Caco-2 (cell line): ENCODE data around the gene ENPP1. TPM values are rescaled to one million over a fixed set of nuclear protein-coding genes. Genes with fewer than 3 reads are reported as not detected.

ENCODE experiments used
- BruUV-seq: library from RNA; stranded (reverse); fragments of 400-500 nt; replicated peaks from 2 replicates; lab custom pipeline; 2021; lab: Mats Ljungman, UMichigan
- CTCF ChIA-PET: fragments of 300-600 bp; sonication (Branson Sonifier 250); formaldehyde crosslinking; loops from one replicate; lab custom pipeline; 2022; ENCODE audit warnings: antibody characterized with exemption; lab: Charles Lee
- POLR2A ChIA-PET: fragments of 300-600 bp; sonication (Branson Sonifier 250); formaldehyde crosslinking; loops from one replicate; lab custom pipeline; 2022; ENCODE audit warnings: antibody characterized with exemption; lab: Charles Lee
- DNase-seq, 2 experiments: peaks; one replicate each; pipeline versions ENCODE4 v3.0.0 to v3.0.0-alpha.2; 2020 to 2022
- H3K27me3 ChIP-seq: replicated peaks from 2 replicates; pipeline ENCODE4 v1.6.0; 2011; ENCODE audit warnings: low read length; ENCODE audit not compliant: control insufficient read depth, insufficient read depth
- H3K36me3 ChIP-seq: 2 replicates; pipeline ENCODE4 v1.5.1; 2011; ENCODE audit warnings: low read length; ENCODE audit not compliant: control insufficient read depth, insufficient read depth
- H3K4me1 ChIP-seq: fragments of 250-450 bp; sonication (Bioruptor Pico); 2 replicates; pipeline ENCODE4 v1.5.1; 2020; ENCODE audit warnings: mild to moderate bottlenecking
- H3K4me3 ChIP-seq: 2 replicates; pipeline ENCODE4 v1.5.1; 2011; ENCODE audit warnings: low read depth, mild to moderate bottlenecking, control low read depth, low read length
- H3K9me3 ChIP-seq: fragments of 250-450 bp; sonication (Bioruptor Pico); 2 replicates; pipeline ENCODE4 v1.5.1; 2020; ENCODE audit warnings: mild to moderate bottlenecking, moderate library complexity
- H3K27ac Mint-ChIP-seq: one replicate; pipeline ENCODE4 v1.8.0; 2022; ENCODE audit warnings: mixed read lengths; ENCODE audit not compliant: unreplicated experiment
- H3K27me3 Mint-ChIP-seq: one replicate; pipeline ENCODE4 v1.8.0; 2022; ENCODE audit warnings: mixed read lengths; ENCODE audit not compliant: insufficient read depth, unreplicated experiment
- H3K36me3 Mint-ChIP-seq: one replicate; pipeline ENCODE4 v1.8.0; 2022; ENCODE audit warnings: mild to moderate bottlenecking, mixed read lengths; ENCODE audit not compliant: insufficient read depth, unreplicated experiment
- H3K4me1 Mint-ChIP-seq: one replicate; pipeline ENCODE4 v1.8.0; 2022; ENCODE audit warnings: low read depth, mixed read lengths; ENCODE audit not compliant: unreplicated experiment
- H3K4me3 Mint-ChIP-seq: one replicate; pipeline ENCODE4 v1.8.0; 2022; ENCODE audit warnings: mild to moderate bottlenecking, moderate library complexity, mixed read lengths; ENCODE audit not compliant: unreplicated experiment
- H3K9me3 Mint-ChIP-seq: one replicate; pipeline ENCODE4 v1.8.0; 2022; ENCODE audit warnings: mixed read lengths; ENCODE audit not compliant: unreplicated experiment
- CTCF ChIP-seq, 2 experiments: fragments of 200-600 bp in 1 of 2; IDR thresholded peaks; 1 replicate in 1 of 2; 2 replicates in 1 of 2; pipeline versions ENCODE4 v1.5.1 to v1.8.0; 2011 to 2022; ENCODE audit warnings: antibody characterized with exemption in 1 of 2, control low read depth in 1 of 2, inconsistent platforms in 1 of 2, low read depth in 1 of 2, low read length in 1 of 2, mild to moderate bottlenecking in 1 of 2, moderate library complexity in 1 of 2; ENCODE audit not compliant: insufficient read depth in 1 of 2, severe bottlenecking in 1 of 2, unreplicated experiment in 1 of 2
- intact Hi-C: fragments of 100-400 bp; cut with micrococcal nuclease; formaldehyde crosslinking; loops from one replicate; pipeline ENCODE4 v1.10.0; 2022; ENCODE audit not compliant: unreplicated experiment
- total RNA-seq: library from RNA; stranded (reverse); gene quantifications from 2 replicates; pipeline ENCODE4 v1.2.3, GENCODE V29; 2022

ENPP1 gene
- total RNA-seq, 1 experiment from 2014 or later: 4.8 TPM

- no peak for TF ChIP-seq CTCF (IDR thresholded peaks at IDR 0.05; ENCODE audit: insufficient read depth in 1 of 2, low read depth in 1 of 2, low read length in 1 of 2, severe bottlenecking in 1 of 2, unreplicated experiment in 1 of 2)
- no peak for DNase-seq
- H3K27ac Mint-ChIP-seq: no peak overlapping the region
- Histone ChIP-seq H3K4me3 (no peak overlapping the region), H3K27me3 (no peaks in the 10 kb centered on the region), H3K4me1 (no peaks in the 10 kb centered on the region), H3K9me3 (no peaks in the 10 kb centered on the region), H3K36me3 (no peaks in the 10 kb centered on the region)
- ChIA-PET POLR2A (no interaction called here), CTCF (no interaction called here)
- no peaks in the 10 kb centered on the region for H3K4me1 Mint-ChIP-seq
- BruUV-seq: no TSS peak
- intact Hi-C loops: no loop called here
- peaks cover 3% of the 10 kb centered on the region for H3K27me3 Mint-ChIP-seq
- no peak overlapping the region for H3K4me3 Mint-ChIP-seq
- H3K9me3 Mint-ChIP-seq: no peaks in the 10 kb centered on the region
- H3K36me3 Mint-ChIP-seq: no peaks in the 10 kb centered on the region
Observed at GRCh38 chr6:131770776-131771175, 37.0 kb upstream of the ENPP1 start.

- Mint-ChIP-seq H3K27me3 (peaks cover 3% of the 10 kb centered on the region), H3K9me3 (no peaks in the 10 kb centered on the region), H3K4me3 (no peak overlapping the region), H3K27ac (no peak overlapping the region), H3K36me3 (no peaks in the 10 kb centered on the region), H3K4me1 (no peaks in the 10 kb centered on the region)
- Histone ChIP-seq H3K36me3 (no peaks in the 10 kb centered on the region), H3K9me3 (no peaks in the 10 kb centered on the region), H3K4me1 (no peaks in the 10 kb centered on the region), H3K4me3 (no peak overlapping the region), H3K27me3 (no peaks in the 10 kb centered on the region)
- intact Hi-C loops: no loop called here
- BruUV-seq: no TSS peak
- POLR2A ChIA-PET: no interaction called here
- CTCF ChIA-PET: no interaction called here
- DNase-seq: no peak
- no peak for TF ChIP-seq CTCF (IDR thresholded peaks at IDR 0.05; ENCODE audit: insufficient read depth in 1 of 2, low read depth in 1 of 2, low read length in 1 of 2, severe bottlenecking in 1 of 2, unreplicated experiment in 1 of 2)
Observed at GRCh38 chr6:131773284-131773950, 34.4 kb upstream of the ENPP1 start.

GRCh38 chr6:131775886-131776285 lies 31.9 kb upstream of the ENPP1 start:
- H3K27ac Mint-ChIP-seq: no peak overlapping the region
- Histone ChIP-seq H3K4me1 (no peaks in the 10 kb centered on the region), H3K27me3 (no peaks in the 10 kb centered on the region), H3K36me3 (no peaks in the 10 kb centered on the region), H3K4me3 (no peak overlapping the region), H3K9me3 (no peaks in the 10 kb centered on the region)
- H3K4me3 Mint-ChIP-seq: no peak overlapping the region
- BruUV-seq: no TSS peak
- no peaks in the 10 kb centered on the region for H3K36me3 Mint-ChIP-seq
- no peaks in the 10 kb centered on the region for H3K4me1 Mint-ChIP-seq
- intact Hi-C loops: no loop called here
- no peaks in the 10 kb centered on the region for H3K9me3 Mint-ChIP-seq
- H3K27me3 Mint-ChIP-seq: no peaks in the 10 kb centered on the region
- ChIA-PET POLR2A (no interaction called here), CTCF (no interaction called here)
- DNase-seq: no peak
- TF ChIP-seq CTCF (IDR thresholded peaks at IDR 0.05; ENCODE audit: insufficient read depth in 1 of 2, low read depth in 1 of 2, low read length in 1 of 2, severe bottlenecking in 1 of 2, unreplicated experiment in 1 of 2): no peak
